22Rv1 (cell line): Measurements from ENCODE around the gene TCF15.

Experiments
- ZFX ChIP-seq: fragments of 450-650 bp; IDR thresholded peaks from 2 replicates; pipeline ENCODE4 v1.6.1; 2017; ENCODE audit warnings: antibody characterized with exemption, borderline replicate concordance
- TF ChIP-seq, protein P1 (sequence below): fragments of 450-650 bp; IDR thresholded peaks from 2 replicates; pipeline ENCODE4 v1.5.1; 2017; ENCODE audit warnings: mild to moderate bottlenecking

DNA sequence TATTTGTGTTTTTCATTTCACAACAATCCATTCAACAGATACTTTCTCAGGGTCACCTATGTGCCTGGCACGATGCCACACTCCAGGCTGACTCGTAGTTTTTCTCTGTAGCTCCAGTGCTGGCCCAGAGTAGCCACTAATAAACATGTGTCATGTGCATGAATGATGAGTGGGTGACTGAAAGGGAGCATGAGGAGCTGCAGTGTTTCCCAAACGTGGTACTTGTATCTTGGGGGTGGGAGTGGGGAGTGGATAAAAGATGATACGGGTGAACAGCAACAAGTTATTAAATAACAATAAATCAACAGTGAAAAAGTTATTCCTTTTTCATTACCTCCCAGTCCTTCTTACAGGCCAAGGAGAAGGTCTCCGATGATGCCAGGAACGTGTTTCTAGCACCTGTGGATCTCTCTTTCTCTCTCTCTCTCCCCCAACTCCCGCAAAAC is 25.8 kb upstream of the TCF15 start:
- TF ChIP-seq, protein P1, sequence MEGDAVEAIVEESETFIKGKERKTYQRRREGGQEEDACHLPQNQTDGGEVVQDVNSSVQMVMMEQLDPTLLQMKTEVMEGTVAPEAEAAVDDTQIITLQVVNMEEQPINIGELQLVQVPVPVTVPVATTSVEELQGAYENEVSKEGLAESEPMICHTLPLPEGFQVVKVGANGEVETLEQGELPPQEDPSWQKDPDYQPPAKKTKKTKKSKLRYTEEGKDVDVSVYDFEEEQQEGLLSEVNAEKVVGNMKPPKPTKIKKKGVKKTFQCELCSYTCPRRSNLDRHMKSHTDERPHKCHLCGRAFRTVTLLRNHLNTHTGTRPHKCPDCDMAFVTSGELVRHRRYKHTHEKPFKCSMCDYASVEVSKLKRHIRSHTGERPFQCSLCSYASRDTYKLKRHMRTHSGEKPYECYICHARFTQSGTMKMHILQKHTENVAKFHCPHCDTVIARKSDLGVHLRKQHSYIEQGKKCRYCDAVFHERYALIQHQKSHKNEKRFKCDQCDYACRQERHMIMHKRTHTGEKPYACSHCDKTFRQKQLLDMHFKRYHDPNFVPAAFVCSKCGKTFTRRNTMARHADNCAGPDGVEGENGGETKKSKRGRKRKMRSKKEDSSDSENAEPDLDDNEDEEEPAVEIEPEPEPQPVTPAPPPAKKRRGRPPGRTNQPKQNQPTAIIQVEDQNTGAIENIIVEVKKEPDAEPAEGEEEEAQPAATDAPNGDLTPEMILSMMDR = no peak
- no peak for TF ChIP-seq ZFX
